ENCODE data around the gene IL21. TPM values are rescaled to one million over a fixed set of nuclear protein-coding genes. Genes with fewer than 3 reads are reported as not detected.

Gene IL21
- total and polyA plus RNA-seq, 2 of the 13 experiments (the other 11 are each of a cell fraction or from before 2014, with no cell fraction given), result not detected

- TF ChIP-seq SNAI1 (CRISPR knock-in tag; IDR thresholded peaks at IDR 0.05; ENCODE audit: borderline replicate concordance) (no peak), CSRNP2 (CRISPR knock-in tag; conservative IDR thresholded peaks at IDR 0.05; ENCODE audit: low read depth) (no peak), SMARCC2 (IDR thresholded peaks at IDR 0.05) (no peak), SAP130 (CRISPR knock-in tag; IDR thresholded peaks at IDR 0.05; ENCODE audit: low read depth) (no peak), MAFF (IDR thresholded peaks at IDR 0.05; ENCODE audit: low read depth, low read length) (no peak), ZNF484 (CRISPR knock-in tag; IDR thresholded peaks at IDR 0.05; ENCODE audit: borderline replicate concordance, low read depth) (no peak), ZFY (CRISPR knock-in tag; IDR thresholded peaks at IDR 0.05) (no peak), GATA4 (IDR thresholded peaks at IDR 0.05; ENCODE audit: borderline replicate concordance, low read depth) (no peak), SRSF4 (IDR thresholded peaks at IDR 0.05; ENCODE audit: low read depth, low read length, poor library complexity, severe bottlenecking) (no peak), ARNTL (CRISPR knock-in tag; IDR thresholded peaks at IDR 0.05) (no peak), ETS1 (CRISPR knock-in tag; IDR thresholded peaks at IDR 0.05) (no peak), ZFP82 (CRISPR knock-in tag; IDR thresholded peaks at IDR 0.05; ENCODE audit: borderline replicate concordance) (no peak), FOXA1 (IDR thresholded peaks at IDR 0.05) (no peak), FOXA1 (CRISPR knock-in tag; IDR thresholded peaks at IDR 0.05) (no peak), NFRKB (IDR thresholded peaks at IDR 0.05) (no peak), ZBTB10 (CRISPR knock-in tag; IDR thresholded peaks at IDR 0.05; ENCODE audit: borderline replicate concordance) (no peak), JDP2 (CRISPR knock-in tag; IDR thresholded peaks at IDR 0.05; ENCODE audit: borderline replicate concordance) (no peak), ZNF740 (CRISPR knock-in tag; IDR thresholded peaks at IDR 0.05) (no peak), ZFX (CRISPR knock-in tag; IDR thresholded peaks at IDR 0.05; ENCODE audit: low read depth) (no peak), ZNF788 (CRISPR knock-in tag; IDR thresholded peaks at IDR 0.05; ENCODE audit: borderline replicate concordance) (no peak)
- no peak overlapping the region for H3K9ac ChIP-seq (ENCODE audit: insufficient read depth, low read depth, low read length)
- H3K4me3 ChIP-seq (replicated peaks in 1 of 3; ENCODE audit: insufficient read depth in 1 of 3, low read depth in 2 of 3, low read length in 3 of 3), result no peak overlapping the region
- ChIA-PET POLR2A (no interaction called here), CTCF (ENCODE audit: low intra/inter-chr PET ratio, low total read pairs) (no interaction called here)
- no peak for DNase-seq (ENCODE audit: low spot score)
- BruUV-seq (replicated peaks), result no TSS peak
- H3K27ac ChIP-seq (ENCODE audit: extremely low read length, insufficient read depth, low read length), result no peak overlapping the region
- H3K36me3 ChIP-seq (replicated peaks in 1 of 2; ENCODE audit: control insufficient read depth in 1 of 2, insufficient read depth in 2 of 2, low read length in 2 of 2), result no peaks in the 10 kb centered on the region
- peaks cover 0 to 3% of the 10 kb centered on the region in 2 experiments; a peak in 3 of 5 replicates for H3K27me3 ChIP-seq (ENCODE audit: control insufficient read depth in 1 of 2, insufficient read depth in 2 of 2, low read length in 2 of 2)
- H3K4me1 ChIP-seq (ENCODE audit: insufficient read depth, low read length), result no peaks in the 10 kb centered on the region
- in situ Hi-C loops (cut with HindIII; ENCODE audit: extremely low pct_ligation_motif_present, low pct_unique_long_range_greater_than_20kb) (no loop called here), intact Hi-C loops (cut with micrococcal nuclease; ENCODE audit: unreplicated experiment) (no loop called here)
- WGBS (ENCODE audit: low lambda C conversion rate), result 0% methylated on average over 2 of the region's 2 CpGs
- no peaks in the 10 kb centered on the region for H3K9me3 ChIP-seq (ENCODE audit: low read length)
- H3K79me2 ChIP-seq (ENCODE audit: insufficient read depth, low read length), result no peaks in the 10 kb centered on the region
- no peak for ATAC-seq
- no peak overlapping the region for H2AFZ ChIP-seq (ENCODE audit: low read length)
- H3K4me2 ChIP-seq (ENCODE audit: low read depth, low read length), result no peak overlapping the region
- no peaks in the 10 kb centered on the region for H4K20me1 ChIP-seq (ENCODE audit: insufficient read depth, low read length)
- FAIRE-seq, result no peak
These were observed 3.3 kb upstream of the IL21 start for GRCh38 chr4:122624205-122624604.
